Mammary epithelial cell (primary cell): Measurements from ENCODE around the gene ICA1.

ENCODE experiments used
- CTCF ChIP-seq, 2 donors: IDR thresholded peaks in 1 of 2; conservative IDR thresholded peaks in 1 of 2; 2 replicates each; pipeline ENCODE4 v1.5.1; 2011 to 2012; ENCODE audit warnings: inconsistent platforms in 2 of 2, low read length in 2 of 2, mild to moderate bottlenecking in 2 of 2, control low read depth in 1 of 2, low read depth in 1 of 2; ENCODE audit not compliant: insufficient read depth in 1 of 2; ENCODE audit errors: extremely low read depth in 1 of 2
- EZH2 ChIP-seq: IDR thresholded peaks from 2 replicates; pipeline ENCODE4 v1.6.1; 2012; ENCODE audit warnings: low read length, inconsistent platforms, borderline replicate concordance

GRCh38 chr7:8211725-8212096, 50.3 kb downstream of the ICA1 start:
- TF ChIP-seq CTCF (conservative IDR thresholded peaks at IDR 0.05 in 1 of 2, IDR thresholded peaks at IDR 0.05 in 1 of 2; ENCODE audit: extremely low read depth in 1 of 2, insufficient read depth in 1 of 2, low read depth in 1 of 2, low read length in 2 of 2) = no peak
- TF ChIP-seq EZH2 = no peak
